ENCODE measurements around the gene ZNF536.

Gene ZNF536

DNA sequence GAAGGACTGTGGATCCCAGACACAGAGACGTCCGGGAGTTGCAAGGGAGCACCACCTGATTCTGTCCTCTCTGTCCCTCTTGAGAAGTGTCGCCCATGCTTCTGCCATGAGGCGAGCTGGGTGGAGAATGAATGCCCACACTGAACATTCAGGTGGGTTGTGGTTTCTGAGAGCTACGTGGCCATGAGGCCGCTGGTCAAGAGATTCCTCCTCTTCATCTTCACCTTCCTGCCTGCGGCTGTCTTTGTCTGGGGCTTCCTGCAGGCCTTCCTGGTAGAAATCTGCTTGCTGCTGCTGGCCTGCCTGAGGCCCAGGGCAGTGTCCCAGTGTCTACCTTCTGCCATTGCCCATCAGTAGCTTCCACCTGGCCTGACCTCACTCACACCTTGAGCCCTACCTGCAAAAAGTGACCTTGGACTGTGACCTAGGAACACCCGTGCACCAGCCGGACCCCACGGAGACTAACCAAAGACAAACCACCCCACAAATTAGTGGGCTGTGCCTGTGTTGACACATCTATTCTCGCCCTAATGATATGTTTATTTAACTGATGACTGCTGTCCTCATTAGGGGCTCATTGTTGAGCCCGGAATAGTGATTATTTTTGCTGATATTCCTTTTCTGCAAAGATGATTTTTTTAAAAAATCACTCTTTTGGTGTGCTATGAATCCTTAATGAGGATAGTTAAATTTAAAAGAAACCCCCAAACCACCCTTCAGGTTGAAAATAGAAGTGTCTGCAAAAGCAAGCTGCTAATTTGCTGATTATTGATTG lies 38.7 kb upstream of the ZNF536 start:
- Histone ChIP-seq H3K27ac (ENCODE audit: low read depth, low read length) (no peak overlapping the region), H3K9me3 (ENCODE audit: low read length) (no peaks in the 10 kb centered on the region), H3K36me3 (ENCODE audit: insufficient read depth, low read length) (no peaks in the 10 kb centered on the region), H3K4me3 (ENCODE audit: low read depth in 1 of 2, low read length in 2 of 2) (no peak overlapping the region), H3K27me3 (ENCODE audit: control insufficient read depth in 1 of 2, insufficient read depth in 2 of 2, low read length in 2 of 2) (no peaks in the 10 kb centered on the region), H3K4me1 (ENCODE audit: insufficient read depth, low read length) (no peaks in the 10 kb centered on the region), H3K9ac (ENCODE audit: low read length) (no peak overlapping the region)

- H3K9me3 ChIP-seq (ENCODE audit: low read length), result no peaks in the 10 kb centered on the region
- H3K4me1 ChIP-seq (ENCODE audit: insufficient read depth, low read length), result no peaks in the 10 kb centered on the region
- H3K27me3 ChIP-seq (ENCODE audit: control insufficient read depth in 1 of 2, insufficient read depth in 2 of 2, low read length in 2 of 2), result no peaks in the 10 kb centered on the region
- no peaks in the 10 kb centered on the region for H3K36me3 ChIP-seq (ENCODE audit: insufficient read depth, low read length)
- H3K27ac ChIP-seq (ENCODE audit: low read depth, low read length), result no peak overlapping the region
- H3K4me3 ChIP-seq (ENCODE audit: low read depth in 1 of 2, low read length in 2 of 2), result no peak overlapping the region
- no peak overlapping the region for H3K9ac ChIP-seq (ENCODE audit: low read length)
Measured at GRCh38 chr19:30334841-30335240, 37.3 kb upstream of the ZNF536 start.

DNA sequence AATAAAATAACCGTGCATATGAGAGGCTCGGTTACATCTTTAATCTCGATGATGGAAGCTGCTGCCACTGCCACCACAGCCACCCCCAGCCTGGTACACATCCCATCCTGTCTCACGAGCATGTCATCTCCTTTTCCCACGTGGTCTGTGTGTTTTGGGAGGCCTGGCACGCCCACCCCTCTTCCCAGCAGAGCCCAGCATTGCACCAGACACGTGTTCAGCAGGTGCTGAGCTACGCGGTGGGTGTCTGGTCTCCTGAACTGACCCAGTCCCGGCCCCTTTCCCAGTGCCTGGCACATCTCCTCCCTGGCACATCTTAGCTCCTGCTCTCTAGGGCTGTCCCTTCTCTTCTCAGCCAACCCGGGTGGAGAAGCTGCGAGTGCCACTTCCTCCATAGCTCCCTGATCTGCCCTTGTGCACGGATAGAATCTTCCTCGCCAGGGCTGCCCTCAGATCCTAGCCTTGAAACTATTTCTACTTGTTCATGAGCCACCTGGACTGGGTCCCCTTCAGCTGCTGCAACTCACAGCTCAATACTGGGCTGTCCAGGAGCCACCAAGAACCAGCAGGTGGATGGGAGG lies 36.8 kb upstream of the ZNF536 start:
- Histone ChIP-seq H3K27ac (ENCODE audit: low read depth, low read length) (no peak overlapping the region), H3K9ac (ENCODE audit: low read length) (no peak overlapping the region)

GRCh38 chr19:30336290-30336689 lies 35.9 kb upstream of the ZNF536 start:
- H3K4me1 ChIP-seq (ENCODE audit: insufficient read depth, low read length), result peaks cover 5% of the 10 kb centered on the region
- no peak overlapping the region for H3K9ac ChIP-seq (ENCODE audit: low read length)
- H3K36me3 ChIP-seq (ENCODE audit: insufficient read depth, low read length), result no peaks in the 10 kb centered on the region
- no peaks in the 10 kb centered on the region for H3K9me3 ChIP-seq (ENCODE audit: low read length)
- no peaks in the 10 kb centered on the region for H3K27me3 ChIP-seq (ENCODE audit: control insufficient read depth in 1 of 2, insufficient read depth in 2 of 2, low read length in 2 of 2)
- H3K4me3 ChIP-seq (ENCODE audit: low read depth in 1 of 2, low read length in 2 of 2), result no peak overlapping the region
- no peak overlapping the region for H3K27ac ChIP-seq (ENCODE audit: low read depth, low read length)

More for the DNA sequence above, 36.8 kb upstream of the ZNF536 start:
- Histone ChIP-seq H3K27me3 (ENCODE audit: control insufficient read depth in 1 of 2, insufficient read depth in 2 of 2, low read length in 2 of 2) (no peaks in the 10 kb centered on the region), H3K4me1 (ENCODE audit: insufficient read depth, low read length) (peaks cover 2% of the 10 kb centered on the region), H3K4me3 (ENCODE audit: low read depth in 1 of 2, low read length in 2 of 2) (no peak overlapping the region), H3K9me3 (ENCODE audit: low read length) (no peaks in the 10 kb centered on the region), H3K36me3 (ENCODE audit: insufficient read depth, low read length) (no peaks in the 10 kb centered on the region)

DNA sequence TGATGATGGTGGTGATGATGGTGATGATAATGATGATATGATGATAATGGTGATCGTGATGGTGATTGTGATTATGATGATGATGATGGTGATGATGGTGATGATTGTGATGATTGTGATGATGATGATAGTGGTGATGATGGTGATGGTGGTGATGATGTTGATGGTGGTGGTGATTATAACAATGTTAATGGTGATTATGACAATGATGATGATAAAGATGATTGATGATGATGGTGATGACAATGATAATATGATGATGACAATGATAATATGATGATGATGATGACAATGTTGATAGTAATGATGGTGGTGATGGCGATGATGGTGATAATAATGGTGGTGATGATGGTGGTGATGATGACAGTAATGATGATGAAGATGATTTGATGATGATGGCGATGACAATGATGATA lies 34.1 kb upstream of the ZNF536 start:
- no peak overlapping the region for H3K9ac ChIP-seq (ENCODE audit: low read length)
- H3K4me3 ChIP-seq (ENCODE audit: low read depth in 1 of 2, low read length in 2 of 2), result no peak overlapping the region
- H3K27ac ChIP-seq (ENCODE audit: low read depth, low read length), result no peak overlapping the region
- no peaks in the 10 kb centered on the region for H3K27me3 ChIP-seq (ENCODE audit: control insufficient read depth in 1 of 2, insufficient read depth in 2 of 2, low read length in 2 of 2)
- H3K9me3 ChIP-seq (ENCODE audit: low read length), result no peaks in the 10 kb centered on the region
- no peaks in the 10 kb centered on the region for H3K36me3 ChIP-seq (ENCODE audit: insufficient read depth, low read length)
- peaks cover 5% of the 10 kb centered on the region for H3K4me1 ChIP-seq (ENCODE audit: insufficient read depth, low read length)

GRCh38 chr19:30338878-30339623 lies 33.1 kb upstream of the ZNF536 start:
- H3K4me3 ChIP-seq (ENCODE audit: low read depth in 1 of 2, low read length in 2 of 2), result no peak overlapping the region
- no peaks in the 10 kb centered on the region for H3K36me3 ChIP-seq (ENCODE audit: insufficient read depth, low read length)
- H3K27ac ChIP-seq (ENCODE audit: low read depth, low read length), result no peak overlapping the region
- H3K4me1 ChIP-seq (ENCODE audit: insufficient read depth, low read length), result peaks cover 5% of the 10 kb centered on the region
- no peak overlapping the region for H3K9ac ChIP-seq (ENCODE audit: low read length)
- no peaks in the 10 kb centered on the region for H3K9me3 ChIP-seq (ENCODE audit: low read length)
- H3K27me3 ChIP-seq (ENCODE audit: control insufficient read depth in 1 of 2, insufficient read depth in 2 of 2, low read length in 2 of 2), result no peaks in the 10 kb centered on the region

GRCh38 chr19:30339624-30340525 lies 32.3 kb upstream of the ZNF536 start:
- Histone ChIP-seq H3K36me3 (ENCODE audit: insufficient read depth, low read length) (no peaks in the 10 kb centered on the region), H3K27ac (ENCODE audit: low read depth, low read length) (no peak overlapping the region), H3K27me3 (ENCODE audit: control insufficient read depth in 1 of 2, insufficient read depth in 2 of 2, low read length in 2 of 2) (no peaks in the 10 kb centered on the region), H3K9ac (ENCODE audit: low read length) (no peak overlapping the region), H3K4me1 (ENCODE audit: insufficient read depth, low read length) (peaks cover 5% of the 10 kb centered on the region), H3K4me3 (ENCODE audit: low read depth in 1 of 2, low read length in 2 of 2) (no peak overlapping the region), H3K9me3 (ENCODE audit: low read length) (no peaks in the 10 kb centered on the region)

- no peaks in the 10 kb centered on the region for H3K9me3 ChIP-seq (ENCODE audit: low read length)
- H3K9ac ChIP-seq (ENCODE audit: low read length), result no peak overlapping the region
- H3K36me3 ChIP-seq (ENCODE audit: insufficient read depth, low read length), result no peaks in the 10 kb centered on the region
- H3K4me1 ChIP-seq (ENCODE audit: insufficient read depth, low read length), result peaks cover 5% of the 10 kb centered on the region
- H3K4me3 ChIP-seq (ENCODE audit: low read depth in 1 of 2, low read length in 2 of 2), result no peak overlapping the region
- H3K27me3 ChIP-seq (ENCODE audit: control insufficient read depth in 1 of 2, insufficient read depth in 2 of 2, low read length in 2 of 2), result no peaks in the 10 kb centered on the region
- no peak overlapping the region for H3K27ac ChIP-seq (ENCODE audit: low read depth, low read length)
Measured at GRCh38 chr19:30340771-30341561, 31.2 kb upstream of the ZNF536 start.

GRCh38 chr19:30341611-30342201 lies 30.5 kb upstream of the ZNF536 start:
- Histone ChIP-seq H3K27me3 (ENCODE audit: control insufficient read depth in 1 of 2, insufficient read depth in 2 of 2, low read length in 2 of 2) (no peaks in the 10 kb centered on the region), H3K9me3 (ENCODE audit: low read length) (no peaks in the 10 kb centered on the region), H3K36me3 (ENCODE audit: insufficient read depth, low read length) (no peaks in the 10 kb centered on the region), H3K9ac (ENCODE audit: low read length) (no peak overlapping the region), H3K4me3 (ENCODE audit: low read depth in 1 of 2, low read length in 2 of 2) (no peak overlapping the region), H3K27ac (ENCODE audit: low read depth, low read length) (no peak overlapping the region), H3K4me1 (ENCODE audit: insufficient read depth, low read length) (peaks cover 5% of the 10 kb centered on the region)

DNA sequence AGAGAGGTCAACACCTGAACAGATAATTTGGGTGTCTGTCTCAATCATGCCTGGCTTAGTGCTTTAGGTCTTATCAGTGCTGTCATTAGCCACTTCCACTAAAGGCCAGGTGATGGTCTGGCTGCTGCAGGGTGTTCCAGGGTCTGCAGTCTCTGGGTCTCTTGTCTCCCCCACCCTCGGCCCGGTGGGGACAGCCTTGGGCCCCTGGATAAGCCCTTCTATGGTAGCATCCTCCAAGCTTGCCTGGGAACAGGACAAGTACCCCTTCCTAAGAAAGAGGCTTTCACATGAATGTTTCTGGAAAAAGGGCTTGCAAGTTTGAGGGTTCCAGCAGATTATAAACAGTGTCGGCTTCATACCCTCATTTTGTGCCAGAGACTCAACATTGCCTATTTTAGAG lies 29.3 kb upstream of the ZNF536 start:
- no peaks in the 10 kb centered on the region for H3K27me3 ChIP-seq (ENCODE audit: control insufficient read depth in 1 of 2, insufficient read depth in 2 of 2, low read length in 2 of 2)
- peaks cover 5% of the 10 kb centered on the region for H3K4me1 ChIP-seq (ENCODE audit: insufficient read depth, low read length)
- no peak overlapping the region for H3K4me3 ChIP-seq (ENCODE audit: low read depth in 1 of 2, low read length in 2 of 2)
- H3K9me3 ChIP-seq (ENCODE audit: low read length), result no peaks in the 10 kb centered on the region
- H3K27ac ChIP-seq (ENCODE audit: low read depth, low read length), result no peak overlapping the region
- H3K36me3 ChIP-seq (ENCODE audit: insufficient read depth, low read length), result no peaks in the 10 kb centered on the region
- H3K9ac ChIP-seq (ENCODE audit: low read length), result no peak overlapping the region
